ENCODE measurements around the gene OR2L2.

DNA sequence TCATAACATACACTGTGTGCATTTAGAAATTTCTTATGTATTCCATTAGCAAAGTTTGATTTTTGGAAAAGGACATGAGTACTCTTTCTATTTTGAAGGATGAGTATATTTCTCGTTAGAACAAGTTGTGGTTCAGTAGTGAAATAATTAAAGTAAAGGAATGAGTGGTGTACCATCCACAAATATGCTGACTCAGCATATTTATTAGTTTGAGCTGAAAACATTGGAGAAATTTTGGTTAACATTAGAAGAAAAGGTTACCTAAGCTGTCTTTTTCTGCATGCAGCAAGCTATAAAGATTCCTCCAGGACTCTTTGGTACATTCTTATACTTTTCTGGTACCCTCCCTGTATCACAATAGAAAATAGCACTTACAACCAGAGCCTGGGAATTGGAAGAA lies 22.1 kb upstream of the OR2L2 start:
- TF ChIP-seq, protein P1, sequence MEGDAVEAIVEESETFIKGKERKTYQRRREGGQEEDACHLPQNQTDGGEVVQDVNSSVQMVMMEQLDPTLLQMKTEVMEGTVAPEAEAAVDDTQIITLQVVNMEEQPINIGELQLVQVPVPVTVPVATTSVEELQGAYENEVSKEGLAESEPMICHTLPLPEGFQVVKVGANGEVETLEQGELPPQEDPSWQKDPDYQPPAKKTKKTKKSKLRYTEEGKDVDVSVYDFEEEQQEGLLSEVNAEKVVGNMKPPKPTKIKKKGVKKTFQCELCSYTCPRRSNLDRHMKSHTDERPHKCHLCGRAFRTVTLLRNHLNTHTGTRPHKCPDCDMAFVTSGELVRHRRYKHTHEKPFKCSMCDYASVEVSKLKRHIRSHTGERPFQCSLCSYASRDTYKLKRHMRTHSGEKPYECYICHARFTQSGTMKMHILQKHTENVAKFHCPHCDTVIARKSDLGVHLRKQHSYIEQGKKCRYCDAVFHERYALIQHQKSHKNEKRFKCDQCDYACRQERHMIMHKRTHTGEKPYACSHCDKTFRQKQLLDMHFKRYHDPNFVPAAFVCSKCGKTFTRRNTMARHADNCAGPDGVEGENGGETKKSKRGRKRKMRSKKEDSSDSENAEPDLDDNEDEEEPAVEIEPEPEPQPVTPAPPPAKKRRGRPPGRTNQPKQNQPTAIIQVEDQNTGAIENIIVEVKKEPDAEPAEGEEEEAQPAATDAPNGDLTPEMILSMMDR (IDR thresholded peaks at IDR 0.05 in 2 of 3, conservative IDR thresholded peaks at IDR 0.05 in 1 of 3; ENCODE audit: borderline replicate concordance in 1 of 3, insufficient read depth in 1 of 3, low read depth in 2 of 3, low read length in 2 of 3), result no peak
- TF ChIP-seq ZNF274 (IDR thresholded peaks at IDR 0.05; ENCODE audit: low read depth, low read length) (no peak), YY1 (IDR thresholded peaks at IDR 0.05; ENCODE audit: extremely low read depth, insufficient replicate concordance, low read depth, low read length) (no peak), SP1 (IDR thresholded peaks at IDR 0.05; ENCODE audit: low read depth) (no peak), SRF (IDR thresholded peaks at IDR 0.05; ENCODE audit: low read depth) (no peak), POLR2A (IDR thresholded peaks at IDR 0.05; ENCODE audit: borderline replicate concordance, extremely low read depth, insufficient read depth, insufficient read length) (no peak), POLR2AphosphoS5 (IDR thresholded peaks at IDR 0.05; ENCODE audit: low read depth, low read length) (no peak), EZH2 (IDR thresholded peaks at IDR 0.05) (no peak), SIN3A (IDR thresholded peaks at IDR 0.05; ENCODE audit: low read depth) (no peak), ELF1 (IDR thresholded peaks at IDR 0.05; ENCODE audit: borderline replicate concordance, low read depth) (no peak)
- TF ChIP-seq, protein P2, sequence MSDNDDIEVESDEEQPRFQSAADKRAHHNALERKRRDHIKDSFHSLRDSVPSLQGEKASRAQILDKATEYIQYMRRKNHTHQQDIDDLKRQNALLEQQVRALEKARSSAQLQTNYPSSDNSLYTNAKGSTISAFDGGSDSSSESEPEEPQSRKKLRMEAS (IDR thresholded peaks at IDR 0.05), result no peak
- TF ChIP-seq, protein P3, sequence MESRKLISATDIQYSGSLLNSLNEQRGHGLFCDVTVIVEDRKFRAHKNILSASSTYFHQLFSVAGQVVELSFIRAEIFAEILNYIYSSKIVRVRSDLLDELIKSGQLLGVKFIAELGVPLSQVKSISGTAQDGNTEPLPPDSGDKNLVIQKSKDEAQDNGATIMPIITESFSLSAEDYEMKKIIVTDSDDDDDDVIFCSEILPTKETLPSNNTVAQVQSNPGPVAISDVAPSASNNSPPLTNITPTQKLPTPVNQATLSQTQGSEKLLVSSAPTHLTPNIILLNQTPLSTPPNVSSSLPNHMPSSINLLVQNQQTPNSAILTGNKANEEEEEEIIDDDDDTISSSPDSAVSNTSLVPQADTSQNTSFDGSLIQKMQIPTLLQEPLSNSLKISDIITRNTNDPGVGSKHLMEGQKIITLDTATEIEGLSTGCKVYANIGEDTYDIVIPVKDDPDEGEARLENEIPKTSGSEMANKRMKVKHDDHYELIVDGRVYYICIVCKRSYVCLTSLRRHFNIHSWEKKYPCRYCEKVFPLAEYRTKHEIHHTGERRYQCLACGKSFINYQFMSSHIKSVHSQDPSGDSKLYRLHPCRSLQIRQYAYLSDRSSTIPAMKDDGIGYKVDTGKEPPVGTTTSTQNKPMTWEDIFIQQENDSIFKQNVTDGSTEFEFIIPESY (IDR thresholded peaks at IDR 0.05; ENCODE audit: extremely low read depth, insufficient replicate concordance, low read length), result no peak
- TF ChIP-seq, protein P4, sequence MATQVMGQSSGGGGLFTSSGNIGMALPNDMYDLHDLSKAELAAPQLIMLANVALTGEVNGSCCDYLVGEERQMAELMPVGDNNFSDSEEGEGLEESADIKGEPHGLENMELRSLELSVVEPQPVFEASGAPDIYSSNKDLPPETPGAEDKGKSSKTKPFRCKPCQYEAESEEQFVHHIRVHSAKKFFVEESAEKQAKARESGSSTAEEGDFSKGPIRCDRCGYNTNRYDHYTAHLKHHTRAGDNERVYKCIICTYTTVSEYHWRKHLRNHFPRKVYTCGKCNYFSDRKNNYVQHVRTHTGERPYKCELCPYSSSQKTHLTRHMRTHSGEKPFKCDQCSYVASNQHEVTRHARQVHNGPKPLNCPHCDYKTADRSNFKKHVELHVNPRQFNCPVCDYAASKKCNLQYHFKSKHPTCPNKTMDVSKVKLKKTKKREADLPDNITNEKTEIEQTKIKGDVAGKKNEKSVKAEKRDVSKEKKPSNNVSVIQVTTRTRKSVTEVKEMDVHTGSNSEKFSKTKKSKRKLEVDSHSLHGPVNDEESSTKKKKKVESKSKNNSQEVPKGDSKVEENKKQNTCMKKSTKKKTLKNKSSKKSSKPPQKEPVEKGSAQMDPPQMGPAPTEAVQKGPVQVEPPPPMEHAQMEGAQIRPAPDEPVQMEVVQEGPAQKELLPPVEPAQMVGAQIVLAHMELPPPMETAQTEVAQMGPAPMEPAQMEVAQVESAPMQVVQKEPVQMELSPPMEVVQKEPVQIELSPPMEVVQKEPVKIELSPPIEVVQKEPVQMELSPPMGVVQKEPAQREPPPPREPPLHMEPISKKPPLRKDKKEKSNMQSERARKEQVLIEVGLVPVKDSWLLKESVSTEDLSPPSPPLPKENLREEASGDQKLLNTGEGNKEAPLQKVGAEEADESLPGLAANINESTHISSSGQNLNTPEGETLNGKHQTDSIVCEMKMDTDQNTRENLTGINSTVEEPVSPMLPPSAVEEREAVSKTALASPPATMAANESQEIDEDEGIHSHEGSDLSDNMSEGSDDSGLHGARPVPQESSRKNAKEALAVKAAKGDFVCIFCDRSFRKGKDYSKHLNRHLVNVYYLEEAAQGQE (IDR thresholded peaks at IDR 0.05; ENCODE audit: low read depth), result no peak
